Keratinocyte (primary cell): ENCODE measurements around the gene SSUH2. TPM values are rescaled to one million over a fixed set of nuclear protein-coding genes. Genes with fewer than 3 reads are reported as not detected.

Source experiments
- DNase-seq: peaks from one replicate; pipeline ENCODE4 v3.0.0-alpha.2; 2011; ENCODE audit warnings: low read depth, missing footprints, low spot score
- FAIRE-seq: peaks from 2 replicates; lab custom pipeline; 2011; peaks lifted over from hg19 to GRCh38; lab: Jason Lieb, UNC
- H2AFZ ChIP-seq: 2 replicates; pipeline ENCODE4 v1.6.0; 2012; ENCODE audit warnings: low read length, control low read depth, inconsistent platforms; ENCODE audit not compliant: control insufficient read depth
- H3K27ac ChIP-seq: 2 replicates; pipeline ENCODE4 v1.5.1; 2011; ENCODE audit warnings: low read length; ENCODE audit not compliant: control insufficient read depth, insufficient read depth
- H3K27me3 ChIP-seq: 3 replicates; pipeline ENCODE4 v1.6.0; 2011; ENCODE audit warnings: low read length; ENCODE audit not compliant: control insufficient read depth, insufficient read depth; ENCODE audit errors: extremely low read depth
- H3K36me3 ChIP-seq, 2 experiments: 2 replicates in 1 of 2; 3 replicates in 1 of 2; pipeline ENCODE4 v1.5.1; 2011; ENCODE audit warnings: low read length in 2 of 2, mild to moderate bottlenecking in 1 of 2; ENCODE audit not compliant: control insufficient read depth in 2 of 2, insufficient read depth in 2 of 2; ENCODE audit errors: extremely low read depth in 1 of 2
- H3K4me1 ChIP-seq: 3 replicates; pipeline ENCODE4 v1.5.1; 2011; ENCODE audit warnings: low read length; ENCODE audit not compliant: control insufficient read depth, insufficient read depth; ENCODE audit errors: extremely low read depth
- H3K4me2 ChIP-seq: 3 replicates; pipeline ENCODE4 v1.6.0; 2011; ENCODE audit warnings: low read depth, low read length; ENCODE audit not compliant: control insufficient read depth, insufficient read depth; ENCODE audit errors: extremely low read depth
- H3K4me3 ChIP-seq, 3 experiments: fragments of 200-600 bp in 1 of 3; sonication (generic) in 1 of 3; 2 replicates in 2 of 3; 3 replicates in 1 of 3; pipeline ENCODE4 v1.5.1; 2011 to 2016; ENCODE audit warnings: low read length in 3 of 3, mild to moderate bottlenecking in 3 of 3, control low read depth in 2 of 3, inconsistent platforms in 1 of 3, low read depth in 1 of 3, mixed read lengths in 1 of 3, mixed run types in 1 of 3, moderate library complexity in 1 of 3; ENCODE audit not compliant: control insufficient read depth in 2 of 3, insufficient read depth in 2 of 3; ENCODE audit errors: extremely low read depth in 1 of 3
- H3K79me2 ChIP-seq: 2 replicates; pipeline ENCODE4 v1.6.0; 2012; ENCODE audit warnings: low read length; ENCODE audit not compliant: control insufficient read depth, insufficient read depth
- H3K9ac ChIP-seq: 3 replicates; pipeline ENCODE4 v1.6.0; 2011; ENCODE audit warnings: low read length; ENCODE audit not compliant: control insufficient read depth, insufficient read depth; ENCODE audit errors: extremely low read depth
- H3K9me1 ChIP-seq: 3 replicates; pipeline ENCODE4 v1.6.0; 2011; ENCODE audit warnings: low read length; ENCODE audit not compliant: control insufficient read depth, insufficient read depth; ENCODE audit errors: extremely low read depth
- H3K9me3 ChIP-seq: 2 replicates; pipeline ENCODE4 v1.5.1; 2012; ENCODE audit warnings: low read depth, low read length; ENCODE audit not compliant: control insufficient read depth
- H4K20me1 ChIP-seq: 3 replicates; pipeline ENCODE4 v1.6.0; 2011; ENCODE audit warnings: low read length; ENCODE audit not compliant: control insufficient read depth, insufficient read depth; ENCODE audit errors: extremely low read depth
- EZH2 ChIP-seq: IDR thresholded peaks from one replicate; pipeline ENCODE4 v1.6.1; 2012; ENCODE audit warnings: inconsistent platforms, mild to moderate bottlenecking, low read length, moderate library complexity
- dilution Hi-C: fragments of 300-500 bp; cut with MboI; formaldehyde crosslinking; loops from one replicate; pipeline ENCODE4 v1.7.0; 2020; ENCODE audit warnings: low sequenced_read_pairs; ENCODE audit not compliant: extremely low pct_ligation_motif_present
- polyA plus RNA-seq, 5 experiments: library from polyadenylated mRNA; depleted of rRNA in 3 of 5; stranded (reverse) in 3 of 5; stranded (forward) in 1 of 5; unstranded in 1 of 5; fragments of >200 nt; gene quantifications; 1 replicate in 1 of 5; 2 replicates in 3 of 5; 3 replicates in 1 of 5; pipeline versions ENCODE4 v1.2.1 to v1.2.3, GENCODE V29; 2011 to 2012; ENCODE audit warnings: missing spikeins in 2 of 5, low read depth in 1 of 5, low replicate concordance in 1 of 5
- TF ChIP-seq, protein P1 (sequence below), 3 experiments: IDR thresholded peaks in 1 of 3; conservative IDR thresholded peaks in 1 of 3; optimal IDR thresholded peaks in 1 of 3; 2 replicates in 2 of 3; 3 replicates in 1 of 3; pipeline versions ENCODE3 to v1.5.1; 2011; ENCODE audit warnings: low read length in 3 of 3, mild to moderate bottlenecking in 3 of 3, moderate library complexity in 2 of 3, control low read depth in 1 of 3, inconsistent platforms in 1 of 3; ENCODE audit not compliant: insufficient read depth in 2 of 3; ENCODE audit errors: extremely low read depth in 1 of 3

Gene SSUH2
- polyA plus RNA-seq, 1 donor (not counting 4 experiments of a cell fraction or from before 2014, with no cell fraction given), result 0.09 TPM

DNA sequence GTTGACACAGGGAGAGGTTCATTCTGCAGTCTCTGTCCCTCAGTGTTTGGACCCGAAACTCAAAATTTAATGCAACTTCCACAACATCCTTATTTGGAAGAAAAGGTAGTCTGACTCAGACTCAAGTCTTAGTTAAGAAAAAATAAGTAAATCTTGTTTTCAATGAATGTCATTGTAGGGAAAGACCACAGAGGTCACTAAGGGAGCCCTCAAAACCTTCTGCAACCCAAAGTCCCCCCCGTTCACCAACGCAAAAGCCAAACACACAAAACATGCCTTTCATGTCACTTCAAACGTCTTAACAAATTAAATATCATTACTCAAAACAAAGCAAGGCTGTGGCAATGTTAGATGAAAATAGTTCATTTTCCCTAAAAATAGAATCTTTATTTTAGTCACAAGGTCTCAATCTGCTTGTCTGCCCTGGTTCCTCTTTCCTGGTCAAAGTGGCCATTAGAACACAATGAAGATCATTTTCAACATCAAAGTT lies 20.9 kb upstream of the SSUH2 start:
- Histone ChIP-seq H3K4me3 (no peak overlapping the region), H3K4me1 (no peaks in the 10 kb centered on the region), H3K36me3 (no peaks in the 10 kb centered on the region), H3K9me1 (peaks cover 2% of the 10 kb centered on the region), H3K9ac (no peak overlapping the region), H3K79me2 (no peaks in the 10 kb centered on the region), H3K9me3 (no peaks in the 10 kb centered on the region), H2AFZ (no peak overlapping the region), H3K27ac (no peak overlapping the region), H3K27me3 (peaks cover 6% of the 10 kb centered on the region), H3K4me2 (no peak overlapping the region), H4K20me1 (no peaks in the 10 kb centered on the region)
- dilution Hi-C loops, result no loop called here
- DNase-seq (no peak), FAIRE-seq (no peak)
- TF ChIP-seq, protein P1, sequence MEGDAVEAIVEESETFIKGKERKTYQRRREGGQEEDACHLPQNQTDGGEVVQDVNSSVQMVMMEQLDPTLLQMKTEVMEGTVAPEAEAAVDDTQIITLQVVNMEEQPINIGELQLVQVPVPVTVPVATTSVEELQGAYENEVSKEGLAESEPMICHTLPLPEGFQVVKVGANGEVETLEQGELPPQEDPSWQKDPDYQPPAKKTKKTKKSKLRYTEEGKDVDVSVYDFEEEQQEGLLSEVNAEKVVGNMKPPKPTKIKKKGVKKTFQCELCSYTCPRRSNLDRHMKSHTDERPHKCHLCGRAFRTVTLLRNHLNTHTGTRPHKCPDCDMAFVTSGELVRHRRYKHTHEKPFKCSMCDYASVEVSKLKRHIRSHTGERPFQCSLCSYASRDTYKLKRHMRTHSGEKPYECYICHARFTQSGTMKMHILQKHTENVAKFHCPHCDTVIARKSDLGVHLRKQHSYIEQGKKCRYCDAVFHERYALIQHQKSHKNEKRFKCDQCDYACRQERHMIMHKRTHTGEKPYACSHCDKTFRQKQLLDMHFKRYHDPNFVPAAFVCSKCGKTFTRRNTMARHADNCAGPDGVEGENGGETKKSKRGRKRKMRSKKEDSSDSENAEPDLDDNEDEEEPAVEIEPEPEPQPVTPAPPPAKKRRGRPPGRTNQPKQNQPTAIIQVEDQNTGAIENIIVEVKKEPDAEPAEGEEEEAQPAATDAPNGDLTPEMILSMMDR (optimal IDR thresholded peaks at IDR 0.05 in 1 of 3, IDR thresholded peaks at IDR 0.05 in 1 of 3, conservative IDR thresholded peaks at IDR 0.05 in 1 of 3; ENCODE audit: extremely low read depth in 1 of 3, insufficient read depth in 2 of 3, low read length in 3 of 3), result no peak
- no peak for TF ChIP-seq EZH2

DNA sequence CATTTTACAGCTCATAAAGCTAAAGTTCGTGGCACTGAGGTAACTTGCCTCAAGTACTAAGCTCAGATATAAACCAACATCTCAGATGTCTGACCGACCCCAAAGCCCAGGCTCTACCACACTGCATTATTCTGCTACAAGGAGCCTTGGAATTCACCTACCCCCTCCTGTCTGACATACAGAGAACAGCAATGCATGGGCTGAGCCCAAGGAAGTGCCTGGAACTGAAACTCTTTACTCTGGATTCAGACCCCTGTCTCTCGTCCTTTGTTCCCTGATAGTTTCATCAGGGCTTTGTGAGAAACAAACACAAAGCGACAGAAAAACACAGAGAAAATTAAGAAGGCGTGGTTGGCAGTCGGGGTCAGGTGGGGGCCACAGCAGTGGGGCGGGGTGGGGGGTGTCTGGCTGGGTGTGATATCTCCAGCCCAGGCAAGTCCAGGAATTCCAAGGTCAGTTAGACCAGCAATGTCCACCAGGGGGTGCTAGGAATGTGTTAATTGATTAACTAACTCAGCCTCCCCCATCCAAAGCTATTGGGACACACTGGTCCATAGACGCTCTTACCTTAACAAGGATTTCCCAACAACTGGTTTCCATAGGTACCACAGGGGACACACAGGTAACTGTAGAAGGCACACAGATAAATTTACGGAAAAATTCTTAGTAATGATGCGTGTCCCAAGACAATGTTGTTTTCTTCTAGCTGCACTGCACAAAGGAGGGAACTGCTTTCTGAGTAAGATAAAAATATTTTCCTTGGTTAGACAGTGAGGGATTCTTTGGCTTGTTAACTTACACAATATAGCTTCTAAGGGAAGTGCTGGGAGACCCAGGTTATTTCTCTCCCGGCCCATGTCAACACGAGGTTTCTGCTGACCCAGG lies 18.8 kb upstream of the SSUH2 start:
- no peaks in the 10 kb centered on the region for H3K9me3 ChIP-seq
- H3K79me2 ChIP-seq, result no peaks in the 10 kb centered on the region
- H3K4me3 ChIP-seq, result no peak overlapping the region
- TF ChIP-seq EZH2, result no peak
- TF ChIP-seq, protein P1 (optimal IDR thresholded peaks at IDR 0.05 in 1 of 3, IDR thresholded peaks at IDR 0.05 in 1 of 3, conservative IDR thresholded peaks at IDR 0.05 in 1 of 3; ENCODE audit: extremely low read depth in 1 of 3, insufficient read depth in 2 of 3, low read length in 3 of 3), result peak; percentile 53 to 83 (median 68)
- peaks cover 2% of the 10 kb centered on the region for H3K4me1 ChIP-seq
- H2AFZ ChIP-seq, result no peak overlapping the region
- DNase-seq (no peak), FAIRE-seq (peak; percentile 70)
- H3K27ac ChIP-seq, result no peak overlapping the region
- H3K27me3 ChIP-seq, result peaks cover 6% of the 10 kb centered on the region
- H3K4me2 ChIP-seq, result no peak overlapping the region
- no peaks in the 10 kb centered on the region for H4K20me1 ChIP-seq
- dilution Hi-C loops, result no loop called here
- H3K9me1 ChIP-seq, result peaks cover 2% of the 10 kb centered on the region
- H3K36me3 ChIP-seq, result no peaks in the 10 kb centered on the region
- H3K9ac ChIP-seq, result no peak overlapping the region
